ENCODE results near the gene FAM117B.

DNA sequence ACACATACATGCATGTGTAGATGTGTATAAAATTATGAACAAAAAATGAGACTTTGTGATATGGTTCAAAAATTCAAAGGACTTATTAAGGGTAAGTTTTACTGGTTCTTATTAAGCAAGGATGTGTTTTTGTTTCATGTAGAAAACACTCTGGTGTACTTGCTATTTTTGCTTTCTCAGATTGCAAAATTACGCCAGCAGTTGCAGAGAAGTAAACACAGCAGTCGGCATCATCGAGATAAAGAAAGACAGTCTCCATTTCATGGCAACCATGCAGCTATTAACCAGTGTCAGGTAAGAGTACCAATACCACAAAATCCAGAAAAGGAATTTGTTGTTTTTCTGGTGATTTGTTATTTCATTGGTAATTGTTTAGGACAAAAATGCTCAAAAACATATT lies 91.3 kb downstream of the FAM117B start:
- TF ChIP-seq POLR2A (IDR thresholded peaks at IDR 0.05; ENCODE audit: control extremely low read depth in 1 of 2, low read depth in 2 of 2, low read length in 2 of 2) = no peak
- TF ChIP-seq YY1 (IDR thresholded peaks at IDR 0.05; ENCODE audit: low read depth, low read length) = no peak
- no peak for TF ChIP-seq RAD21 (IDR thresholded peaks at IDR 0.05 in 1 of 2, conservative IDR thresholded peaks at IDR 0.05 in 1 of 2; ENCODE audit: low read depth in 2 of 2, low read length in 2 of 2)
- no peak for TF ChIP-seq USF2 (IDR thresholded peaks at IDR 0.05; ENCODE audit: low read length)
- no peak for TF ChIP-seq CTCF (IDR thresholded peaks at IDR 0.05; ENCODE audit: control extremely low read depth in 1 of 3, insufficient read depth in 1 of 3, low read depth in 1 of 3, low read length in 3 of 3)
- TF ChIP-seq SAP30 (IDR thresholded peaks at IDR 0.05; ENCODE audit: insufficient read depth, insufficient replicate concordance, low read length) = no peak
- no peak for TF ChIP-seq POLR2AphosphoS5 (IDR thresholded peaks at IDR 0.05; ENCODE audit: low read depth, low read length)
- TF ChIP-seq CREB1 (IDR thresholded peaks at IDR 0.05) = no peak
- TF ChIP-seq CEBPB (IDR thresholded peaks at IDR 0.05; ENCODE audit: low read depth, low read length) = no peak
- TF ChIP-seq MAX (IDR thresholded peaks at IDR 0.05) = no peak
- TF ChIP-seq PHF8 (conservative IDR thresholded peaks at IDR 0.05; ENCODE audit: low read depth, low read length) = no peak
- no peak for TF ChIP-seq GTF2F1 (IDR thresholded peaks at IDR 0.05; ENCODE audit: borderline replicate concordance, low read depth, low read length)

All from H1 (cell line).